GM18505 (cell line): ENCODE measurements around the gene CUL7.

Experiments
- ATAC-seq: cut with Tn5 transposase; IDR thresholded peaks from one replicate; pipeline ENCODE4 v1.9.1; 2021; ENCODE audit not compliant: unreplicated experiment
- POLR2A ChIP-seq: IDR thresholded peaks from 4 replicates; pipeline ENCODE4 v1.6.1; 2011; ENCODE audit warnings: borderline replicate concordance; ENCODE audit not compliant: insufficient read depth, insufficient read length; ENCODE audit errors: extremely low read depth

The CUL7 gene

GRCh38 chr6:43029120-43029519 lies 24.5 kb downstream of the CUL7 start:
- no peak for TF ChIP-seq POLR2A
- ATAC-seq: no peak

- ATAC-seq: no peak
- TF ChIP-seq POLR2A: no peak
Measured at GRCh38 chr6:43026365-43026764, 27.3 kb downstream of the CUL7 start.

- ATAC-seq: no peak
- TF ChIP-seq POLR2A: no peak
Measured at GRCh38 chr6:43024436-43024835, 29.2 kb downstream of the CUL7 start.

- peak; percentile 59 for ATAC-seq
- peak; percentile 72 for TF ChIP-seq POLR2A
Measured at GRCh38 chr6:43021270-43022047, 32.2 kb downstream of the CUL7 start, which contains the start of gene RRP36. Gene RRP36 (plus strand): TSS chr6:43021623. CDS start chr6:43021655, 32 bp downstream.

GRCh38 chr6:43020847-43021246 lies 32.8 kb downstream of the CUL7 start:
- no peak for TF ChIP-seq POLR2A
- ATAC-seq: peak; percentile 4

GRCh38 chr6:43020052-43020705 lies 33.5 kb downstream of the CUL7 start:
- no peak for TF ChIP-seq POLR2A
- ATAC-seq: no peak

GRCh38 chr6:43019152-43019551 lies 34.5 kb downstream of the CUL7 start:
- no peak for ATAC-seq
- no peak for TF ChIP-seq POLR2A

- no peak for ATAC-seq
- TF ChIP-seq POLR2A: no peak
Measured at GRCh38 chr6:43016943-43017334, 36.7 kb downstream of the CUL7 start.

GRCh38 chr6:43016176-43016942 lies 37.3 kb downstream of the CUL7 start:
- no peak for TF ChIP-seq POLR2A
- no peak for ATAC-seq

- ATAC-seq: no peak
- TF ChIP-seq POLR2A: no peak
Measured at GRCh38 chr6:43014434-43014909, 39.2 kb downstream of the CUL7 start.

- ATAC-seq: peak; percentile 89
Measured at GRCh38 chr6:43013843-43014433, 39.7 kb downstream of the CUL7 start, which contains the start of the genes KLHDC3 and MEA1. Gene KLHDC3 (plus strand): TSS chr6:43014249. CDS start chr6:43017193, 2,944 bp downstream. Gene MEA1 (minus strand): TSS chr6:43013946. CDS start chr6:43013813, 133 bp downstream.

GRCh38 chr6:43013097-43013842 lies 40.4 kb downstream of the CUL7 start:
- peak; percentile 10 for ATAC-seq
- no peak for TF ChIP-seq POLR2A

More at GRCh38 chr6:43013843-43014433, 39.7 kb downstream of the CUL7 start, which contains the start of the genes KLHDC3 and MEA1:
- TF ChIP-seq POLR2A: peak; percentile 68

GRCh38 chr6:43012364-43012763 lies 41.3 kb downstream of the CUL7 start:
- ATAC-seq: no peak
- no peak for TF ChIP-seq POLR2A

- ATAC-seq: no peak
Measured at GRCh38 chr6:43011207-43011606, 42.4 kb downstream of the CUL7 start.

More at GRCh38 chr6:43011207-43011606, 42.4 kb downstream of the CUL7 start:
- no peak for TF ChIP-seq POLR2A
